GM19395 (cell line): ENCODE results near the gene CELF2.
A peak's percentile ranks its signal among the peaks of the same experiment; 100 is the strongest.

ENCODE experiments used
- ATAC-seq: cut with Tn5 transposase; IDR thresholded peaks from one replicate; pipeline ENCODE4 v1.9.1; 2021; ENCODE audit warnings: mild to moderate bottlenecking, moderate library complexity; ENCODE audit not compliant: unreplicated experiment

CELF2 gene

GRCh38 chr10:11215471-11215870, 197.8 kb downstream of the CELF2 start:
- no peak for ATAC-seq

- ATAC-seq: no peak
Measured at GRCh38 chr10:11217521-11217920, 199.8 kb downstream of the CELF2 start.

GRCh38 chr10:11218395-11218794, 200.7 kb downstream of the CELF2 start:
- no peak for ATAC-seq

- ATAC-seq: no peak
Measured at GRCh38 chr10:11219431-11219830, 201.8 kb downstream of the CELF2 start.

- ATAC-seq: no peak
Measured at GRCh38 chr10:11223081-11223480, 205.4 kb downstream of the CELF2 start.

- ATAC-seq: no peak
Measured at GRCh38 chr10:11223507-11224140, 206.0 kb downstream of the CELF2 start.

GRCh38 chr10:11224321-11224720, 206.6 kb downstream of the CELF2 start:
- ATAC-seq: no peak

GRCh38 chr10:11224792-11225416, 207.2 kb downstream of the CELF2 start:
- ATAC-seq: no peak

GRCh38 chr10:11225935-11226334, 208.3 kb downstream of the CELF2 start:
- ATAC-seq: peak; percentile 48

- peak; percentile 68 for ATAC-seq
Measured at GRCh38 chr10:11227103-11227502, 209.4 kb downstream of the CELF2 start.

GRCh38 chr10:11229893-11230292, 212.2 kb downstream of the CELF2 start:
- ATAC-seq: no peak

GRCh38 chr10:11230498-11231167, 213.0 kb downstream of the CELF2 start:
- ATAC-seq: no peak

- no peak for ATAC-seq
Measured at GRCh38 chr10:11231285-11231684, 213.6 kb downstream of the CELF2 start.

- ATAC-seq: no peak
Measured at GRCh38 chr10:11232222-11232961, 214.7 kb downstream of the CELF2 start.

GRCh38 chr10:11234857-11235531, 217.3 kb downstream of the CELF2 start:
- no peak for ATAC-seq

GRCh38 chr10:11235771-11236170, 218.1 kb downstream of the CELF2 start:
- peak; percentile 26 for ATAC-seq

- ATAC-seq: peak; percentile 78
Measured at GRCh38 chr10:11236234-11236633, 218.6 kb downstream of the CELF2 start.

- peak; percentile 53 for ATAC-seq
Measured at GRCh38 chr10:11237571-11237970, 219.9 kb downstream of the CELF2 start.

GRCh38 chr10:11238893-11239292, 221.2 kb downstream of the CELF2 start:
- no peak for ATAC-seq

- ATAC-seq: no peak
Measured at GRCh38 chr10:11240641-11241040, 223.0 kb downstream of the CELF2 start.
